ENCODE measurements around the gene TOR1A.

DNA sequence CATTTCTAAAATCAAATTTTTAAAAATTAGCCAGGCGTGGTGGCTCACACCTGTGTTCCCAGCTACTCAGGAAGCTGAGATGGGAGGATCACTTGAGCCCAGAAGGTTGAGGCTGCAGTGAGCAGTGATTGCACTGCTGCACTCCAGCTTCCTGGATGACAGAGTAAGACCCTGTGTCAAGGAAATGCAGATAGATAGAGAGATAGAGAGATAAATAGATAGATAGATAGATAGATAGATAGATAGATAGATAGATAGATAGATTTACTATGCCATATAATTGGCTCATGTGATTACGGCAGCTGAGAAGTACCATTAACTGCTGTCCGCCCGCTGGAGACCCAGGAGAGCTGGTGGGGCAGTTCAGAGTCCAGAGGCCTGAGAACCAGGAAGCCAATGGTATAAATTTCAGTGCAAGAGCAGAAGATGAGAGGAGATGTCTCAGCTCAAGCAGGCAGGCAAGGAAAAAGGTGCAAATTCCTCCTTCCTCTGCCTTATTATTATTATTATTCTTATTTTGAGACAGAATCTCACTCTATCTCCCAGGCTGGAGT is 58.1 kb downstream of the TOR1A start:
- TF ChIP-seq CTCF (IDR thresholded peaks at IDR 0.05) (no peak), POLR2A (IDR thresholded peaks at IDR 0.05) (no peak)

All from lower leg skin (tissue), 3 donors.